ENCODE results near the gene SYTL4. TPM values are rescaled to one million over a fixed set of nuclear protein-coding genes. Genes with fewer than 3 reads are reported as not detected.

Gene SYTL4
- polyA plus RNA-seq, 2 of the 4 experiments (the other 2 are of a cell fraction): 3.3 to 3.9 TPM

DNA sequence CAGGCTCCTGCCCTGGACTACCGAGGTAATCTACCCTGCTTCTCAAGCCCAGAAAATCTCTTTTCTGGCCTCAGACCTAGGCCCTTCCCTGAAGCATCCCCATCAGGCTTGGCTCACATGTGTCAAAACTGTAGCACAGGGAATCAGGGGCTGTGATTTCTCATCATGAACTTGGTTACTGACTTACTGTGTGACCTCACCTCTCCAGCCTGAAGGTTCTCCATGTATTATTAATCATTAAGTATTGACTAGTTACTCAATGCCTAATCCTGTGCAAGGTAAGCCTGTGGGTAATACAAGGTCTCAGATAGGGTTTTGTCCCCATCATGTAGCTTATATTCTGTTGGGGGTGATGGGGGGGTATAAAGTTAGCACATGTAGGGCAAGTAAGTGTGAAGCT, 81.1 kb downstream of the SYTL4 start:
- no peak for TF ChIP-seq POLR2AphosphoS2 (conservative IDR thresholded peaks at IDR 0.05; ENCODE audit: low read length)
- TF ChIP-seq NFE2L2 (conservative IDR thresholded peaks at IDR 0.05; ENCODE audit: low read length): no peak
- no peak for TF ChIP-seq EP300 (IDR thresholded peaks at IDR 0.05)
- TF ChIP-seq, protein P1, sequence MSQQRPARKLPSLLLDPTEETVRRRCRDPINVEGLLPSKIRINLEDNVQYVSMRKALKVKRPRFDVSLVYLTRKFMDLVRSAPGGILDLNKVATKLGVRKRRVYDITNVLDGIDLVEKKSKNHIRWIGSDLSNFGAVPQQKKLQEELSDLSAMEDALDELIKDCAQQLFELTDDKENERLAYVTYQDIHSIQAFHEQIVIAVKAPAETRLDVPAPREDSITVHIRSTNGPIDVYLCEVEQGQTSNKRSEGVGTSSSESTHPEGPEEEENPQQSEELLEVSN (IDR thresholded peaks at IDR 0.05; ENCODE audit: borderline replicate concordance, low read depth): no peak
- TF ChIP-seq GATA3 (IDR thresholded peaks at IDR 0.05; ENCODE audit: borderline replicate concordance): no peak
- TF ChIP-seq FOXS1 (CRISPR knock-in tag; IDR thresholded peaks at IDR 0.05): no peak
- no peak for TF ChIP-seq TP53 (CRISPR knock-in tag; IDR thresholded peaks at IDR 0.05)
- TF ChIP-seq ZFP36 (IDR thresholded peaks at IDR 0.05; ENCODE audit: borderline replicate concordance, partially characterized antibody): no peak
- TF ChIP-seq HOXB13 (CRISPR knock-in tag; IDR thresholded peaks at IDR 0.05; ENCODE audit: low read depth): no peak
- no peak for TF ChIP-seq MYC (IDR thresholded peaks at IDR 0.05; ENCODE audit: borderline replicate concordance, low read length)
- TF ChIP-seq BHLHE40 (IDR thresholded peaks at IDR 0.05; ENCODE audit: low read depth, low read length): no peak
- TF ChIP-seq CTCF (IDR thresholded peaks at IDR 0.05): no peak
- no peak for TF ChIP-seq SMC3 (IDR thresholded peaks at IDR 0.05)
- no peak for TF ChIP-seq ELK1 (IDR thresholded peaks at IDR 0.05; ENCODE audit: low read depth, low read length)
- DNase-seq (ENCODE audit: low read depth in 1 of 2, low spot score in 1 of 2) (no peak), ATAC-seq (no peak), FAIRE-seq (no peak)
- H3K27ac ChIP-seq: peak overlapping the region in 1 of 2 experiments; percentile 68; a peak in 1 of 6 replicates
- WGBS (ENCODE audit: missing lambda C conversion rate): 100% methylated on average over 1 of the region's 1 CpG
- POLR2A ChIA-PET: no interaction called here
- CTCF ChIA-PET: interaction anchor here (0.9 to 5.2 kb wide), 3 partner anchors 11 to 21 kb away, joined by 3 to 36 read pairs (median 5); no protein-coding TSS in a partner anchor
- no peaks in the 10 kb centered on the region for H3K9me3 ChIP-seq
- H3K4me1 ChIP-seq: peaks cover 41% of the 10 kb centered on the region
- H3K4me3 ChIP-seq: no peak overlapping the region
- H3K4me2 ChIP-seq: no peak overlapping the region

DNA sequence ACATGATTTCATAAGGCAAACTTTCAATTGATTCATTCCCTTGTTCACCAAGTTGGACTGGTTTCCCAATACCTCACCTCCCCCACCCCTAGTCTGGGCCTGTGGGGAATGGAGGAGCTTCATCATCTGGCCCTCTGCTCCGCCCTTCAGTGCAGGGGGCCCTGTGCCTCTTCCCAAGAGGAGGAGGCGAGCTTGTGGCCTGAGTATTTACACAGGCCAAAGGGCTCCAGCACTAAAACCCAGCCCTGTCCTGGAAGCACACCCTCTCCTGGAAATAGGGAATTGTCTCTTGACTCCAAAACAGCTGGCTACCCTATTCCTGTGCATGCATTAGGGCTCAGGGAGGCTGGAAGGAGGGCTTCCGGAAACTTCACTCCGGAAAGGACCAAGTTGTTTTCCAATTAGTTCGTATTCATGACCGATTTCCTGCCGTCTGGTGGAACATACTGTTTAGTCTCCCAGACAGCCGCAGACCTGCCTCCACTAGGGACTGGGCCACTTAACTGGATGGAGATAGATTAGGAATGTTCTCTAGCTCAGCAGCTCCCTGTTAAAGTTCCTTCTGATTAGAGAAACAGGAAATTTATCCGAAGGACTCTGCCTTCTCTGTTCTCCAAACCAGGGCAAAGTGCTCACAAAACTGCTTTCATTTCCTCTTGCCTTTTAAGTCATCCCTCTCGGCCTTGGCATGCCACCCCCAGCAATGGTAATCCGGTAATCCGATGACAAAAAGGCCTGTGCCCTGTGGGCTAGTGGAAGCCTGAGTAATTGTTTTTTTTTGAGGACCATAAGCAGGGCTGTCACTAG, 82.2 kb downstream of the SYTL4 start:
- Histone ChIP-seq H3K4me3 (no peak overlapping the region), H3K4me2 (peak overlapping the region; percentile 61), H3K9me3 (no peaks in the 10 kb centered on the region), H3K27ac (peak overlapping the region; percentile 57 to 68; a peak in 4 of 6 replicates), H3K4me1 (peaks cover 46% of the 10 kb centered on the region)
- ChIA-PET CTCF (interaction anchor here (1.4 to 1.5 kb wide), 2 partner anchors 12 to 118 kb away, joined by 5 to 6 read pairs; partner anchors contain the start of gene TSPAN6), POLR2A (interaction anchor here (1.1 kb wide), 1 partner anchor 13 kb away, joined by 4 read pairs; the partner anchor contains the start of gene TSPAN6)
- TF ChIP-seq TP53 (CRISPR knock-in tag; IDR thresholded peaks at IDR 0.05) (no peak), POLR2A (IDR thresholded peaks at IDR 0.05; ENCODE audit: low read length) (no peak), CBX8 (IDR thresholded peaks at IDR 0.05) (no peak), CHD4 (IDR thresholded peaks at IDR 0.05; ENCODE audit: borderline replicate concordance) (no peak), TFCP2L1 (CRISPR knock-in tag; IDR thresholded peaks at IDR 0.05) (no peak), JUN (IDR thresholded peaks at IDR 0.05) (no peak), RFX5 (IDR thresholded peaks at IDR 0.05) (no peak), FOXS1 (CRISPR knock-in tag; IDR thresholded peaks at IDR 0.05) (no peak), HMGXB4 (CRISPR knock-in tag; IDR thresholded peaks at IDR 0.05; ENCODE audit: borderline replicate concordance) (no peak), KDM1A (IDR thresholded peaks at IDR 0.05; ENCODE audit: low read depth) (no peak), BHLHE40 (IDR thresholded peaks at IDR 0.05; ENCODE audit: low read depth, low read length) (no peak)
- peak; percentile 48 to 69; a peak in 4 of 6 replicates for ATAC-seq
- 81% methylated on average over 11 of the region's 12 CpGs for WGBS (ENCODE audit: missing lambda C conversion rate)
- no peak for FAIRE-seq
- DNase-seq (ENCODE audit: low read depth in 1 of 2, low spot score in 1 of 2): peak in 1 of 2 experiments; percentile 41
